ENCODE data around the gene PSMD6.

PSMD6 gene

GRCh38 chr3:63966007-63966406, 57.3 kb downstream of the PSMD6 start:
- no peak overlapping the region for H3K4me3 ChIP-seq (ENCODE audit: low read depth, low read length)
- no peak for DNase-seq (ENCODE audit: low read depth)
- no peak for TF ChIP-seq MAX (IDR thresholded peaks at IDR 0.05; ENCODE audit: low read depth, low read length)

GRCh38 chr3:63964681-63965485, 58.4 kb downstream of the PSMD6 start:
- TF ChIP-seq POLR2A (IDR thresholded peaks at IDR 0.05; ENCODE audit: extremely low read depth, insufficient read length) (no peak), MAX (IDR thresholded peaks at IDR 0.05; ENCODE audit: low read depth, low read length) (no peak), CTCF (IDR thresholded peaks at IDR 0.05; ENCODE audit: low read depth, low read length) (no peak), MYC (IDR thresholded peaks at IDR 0.05; ENCODE audit: low read depth, low read length) (no peak)
- peak; percentile 29 for DNase-seq (ENCODE audit: low read depth)
- no peak overlapping the region for H3K4me3 ChIP-seq (ENCODE audit: low read depth, low read length)

GRCh38 chr3:63963496-63963895, 59.8 kb downstream of the PSMD6 start:
- TF ChIP-seq MAX (IDR thresholded peaks at IDR 0.05; ENCODE audit: low read depth, low read length) (no peak), MYC (IDR thresholded peaks at IDR 0.05; ENCODE audit: low read depth, low read length) (no peak), CTCF (IDR thresholded peaks at IDR 0.05; ENCODE audit: low read depth, low read length) (no peak), POLR2A (IDR thresholded peaks at IDR 0.05; ENCODE audit: extremely low read depth, insufficient read length) (no peak)

GRCh38 chr3:63961891-63962290, 61.4 kb downstream of the PSMD6 start:
- no peak overlapping the region for H3K4me3 ChIP-seq (ENCODE audit: low read depth, low read length)
- TF ChIP-seq MAX (IDR thresholded peaks at IDR 0.05; ENCODE audit: low read depth, low read length) (no peak), CTCF (IDR thresholded peaks at IDR 0.05; ENCODE audit: low read depth, low read length) (peak; percentile 37)
- DNase-seq (ENCODE audit: low read depth), result peak; percentile 41

More at GRCh38 chr3:63963496-63963895, 59.8 kb downstream of the PSMD6 start:
- no peak overlapping the region for H3K4me3 ChIP-seq (ENCODE audit: low read depth, low read length)
- DNase-seq (ENCODE audit: low read depth), result no peak
